HUES6 (cell line): ENCODE data around the gene NPAS1.

Experiments used
- H3K27ac ChIP-seq: 2 replicates; pipeline ENCODE4 v1.7.0; 2013; ENCODE audit warnings: low read depth, mild to moderate bottlenecking, low read length, inconsistent platforms
- H3K27me3 ChIP-seq: 2 replicates; pipeline ENCODE4 v1.6.1; 2013; ENCODE audit warnings: low read length; ENCODE audit not compliant: control insufficient read depth, insufficient read depth
- H3K36me3 ChIP-seq: 2 replicates; pipeline ENCODE4 v1.6.1; 2013; ENCODE audit warnings: low read length; ENCODE audit not compliant: control insufficient read depth, insufficient read depth
- H3K4me1 ChIP-seq: 2 replicates; pipeline ENCODE4 v1.6.1; 2013; ENCODE audit warnings: low read length; ENCODE audit not compliant: control insufficient read depth, insufficient read depth
- H3K4me3 ChIP-seq: 2 replicates; pipeline ENCODE4 v1.5.1; 2013; ENCODE audit warnings: low read depth, low read length
- H3K9ac ChIP-seq: one replicate; pipeline ENCODE4 v1.6.1; 2013; ENCODE audit warnings: mild to moderate bottlenecking, low read length
- H3K9me3 ChIP-seq: 2 replicates; pipeline ENCODE4 v1.6.1; 2013; ENCODE audit warnings: low read depth, low read length; ENCODE audit not compliant: control insufficient read depth, insufficient read depth

NPAS1 gene, protein sequence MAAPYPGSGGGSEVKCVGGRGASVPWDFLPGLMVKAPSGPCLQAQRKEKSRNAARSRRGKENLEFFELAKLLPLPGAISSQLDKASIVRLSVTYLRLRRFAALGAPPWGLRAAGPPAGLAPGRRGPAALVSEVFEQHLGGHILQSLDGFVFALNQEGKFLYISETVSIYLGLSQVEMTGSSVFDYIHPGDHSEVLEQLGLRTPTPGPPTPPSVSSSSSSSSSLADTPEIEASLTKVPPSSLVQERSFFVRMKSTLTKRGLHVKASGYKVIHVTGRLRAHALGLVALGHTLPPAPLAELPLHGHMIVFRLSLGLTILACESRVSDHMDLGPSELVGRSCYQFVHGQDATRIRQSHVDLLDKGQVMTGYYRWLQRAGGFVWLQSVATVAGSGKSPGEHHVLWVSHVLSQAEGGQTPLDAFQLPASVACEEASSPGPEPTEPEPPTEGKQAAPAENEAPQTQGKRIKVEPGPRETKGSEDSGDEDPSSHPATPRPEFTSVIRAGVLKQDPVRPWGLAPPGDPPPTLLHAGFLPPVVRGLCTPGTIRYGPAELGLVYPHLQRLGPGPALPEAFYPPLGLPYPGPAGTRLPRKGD

GRCh38 chr19:47019431-47020041 is at the start of gene NPAS1:
Gene NPAS1 (plus strand): TSS chr19:47019837. CDS start chr19:47021048, 1,211 bp downstream.
- Histone ChIP-seq H3K4me1 (peaks cover 9% of the 10 kb centered on the region), H3K27me3 (peaks cover 69% of the 10 kb centered on the region), H3K4me3 (peak within 1 kb of the TSS; percentile 58), H3K9me3 (no peaks in the 10 kb centered on the region), H3K9ac (no peak within 1 kb of the TSS), H3K27ac (no peak within 1 kb of the TSS), H3K36me3 (no peaks in the 10 kb centered on the region)

GRCh38 chr19:46970815-46971214 is 48.8 kb upstream of the NPAS1 start:
- Histone ChIP-seq H3K27me3 (no peaks in the 10 kb centered on the region), H3K4me1 (peaks cover 17% of the 10 kb centered on the region; the same call in 1 of the 2 replicates), H3K27ac (no peak overlapping the region), H3K36me3 (no peaks in the 10 kb centered on the region), H3K9ac (no peak overlapping the region), H3K4me3 (no peak overlapping the region), H3K9me3 (no peaks in the 10 kb centered on the region)

DNA sequence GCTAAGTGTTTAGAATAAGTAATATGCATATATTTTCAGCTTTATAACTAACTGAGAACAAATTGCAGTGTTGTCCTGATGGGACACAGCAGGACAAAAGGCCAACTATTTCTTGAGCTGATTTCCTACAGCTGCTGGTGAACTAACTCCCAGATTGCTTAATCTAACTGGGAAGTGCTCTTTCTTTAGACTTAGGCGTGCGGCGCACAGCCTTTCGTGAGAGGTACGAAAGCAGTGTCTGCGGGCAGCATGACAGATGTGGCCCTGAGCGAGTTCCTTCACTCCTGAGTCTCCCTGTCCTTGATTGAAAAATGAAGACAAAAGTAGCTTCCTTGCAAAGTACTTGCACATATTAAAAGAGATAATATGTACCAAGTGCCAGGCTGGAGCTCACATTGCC is 47.3 kb upstream of the NPAS1 start:
- no peak overlapping the region for H3K9ac ChIP-seq
- no peak overlapping the region for H3K27ac ChIP-seq
- H3K4me1 ChIP-seq, result peaks cover 30% of the 10 kb centered on the region
- H3K4me3 ChIP-seq, result no peak overlapping the region
- H3K36me3 ChIP-seq, result no peaks in the 10 kb centered on the region
- no peaks in the 10 kb centered on the region for H3K9me3 ChIP-seq
- H3K27me3 ChIP-seq, result no peaks in the 10 kb centered on the region

DNA sequence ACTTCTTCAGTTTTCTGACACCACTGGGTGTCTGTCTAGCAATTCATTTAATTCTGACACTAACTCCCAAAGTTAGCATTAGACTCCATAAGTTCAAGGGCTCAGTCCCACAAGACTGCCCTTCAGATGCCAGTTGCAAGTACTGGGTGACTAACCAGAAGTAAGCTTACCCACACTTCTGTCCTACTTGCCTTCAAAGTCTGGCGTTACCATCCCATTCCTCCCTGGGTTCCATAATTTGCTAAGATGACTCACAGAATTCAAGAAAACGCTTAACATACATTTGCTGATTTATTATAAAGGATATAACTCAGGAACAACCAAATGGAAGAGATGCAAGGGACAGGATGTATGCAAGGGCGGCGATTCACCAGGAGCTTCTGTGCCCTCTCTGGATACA is 45.5 kb upstream of the NPAS1 start:
- Histone ChIP-seq H3K9me3 (no peaks in the 10 kb centered on the region), H3K4me1 (peaks cover 43% of the 10 kb centered on the region), H3K27ac (no peak overlapping the region)

GRCh38 chr19:46975011-46975924 is 44.4 kb upstream of the NPAS1 start:
- Histone ChIP-seq H3K9ac (peak overlapping the region; percentile 31), H3K27me3 (no peaks in the 10 kb centered on the region), H3K36me3 (no peaks in the 10 kb centered on the region), H3K27ac (peak overlapping the region; percentile 79; the same call in 1 of the 2 replicates), H3K4me3 (no peak overlapping the region; the same call in 1 of the 2 replicates), H3K9me3 (no peaks in the 10 kb centered on the region), H3K4me1 (peaks cover 50% of the 10 kb centered on the region)

More for the DNA sequence above, 45.5 kb upstream of the NPAS1 start:
- Histone ChIP-seq H3K4me3 (no peak overlapping the region), H3K9ac (no peak overlapping the region), H3K27me3 (no peaks in the 10 kb centered on the region), H3K36me3 (no peaks in the 10 kb centered on the region)

DNA sequence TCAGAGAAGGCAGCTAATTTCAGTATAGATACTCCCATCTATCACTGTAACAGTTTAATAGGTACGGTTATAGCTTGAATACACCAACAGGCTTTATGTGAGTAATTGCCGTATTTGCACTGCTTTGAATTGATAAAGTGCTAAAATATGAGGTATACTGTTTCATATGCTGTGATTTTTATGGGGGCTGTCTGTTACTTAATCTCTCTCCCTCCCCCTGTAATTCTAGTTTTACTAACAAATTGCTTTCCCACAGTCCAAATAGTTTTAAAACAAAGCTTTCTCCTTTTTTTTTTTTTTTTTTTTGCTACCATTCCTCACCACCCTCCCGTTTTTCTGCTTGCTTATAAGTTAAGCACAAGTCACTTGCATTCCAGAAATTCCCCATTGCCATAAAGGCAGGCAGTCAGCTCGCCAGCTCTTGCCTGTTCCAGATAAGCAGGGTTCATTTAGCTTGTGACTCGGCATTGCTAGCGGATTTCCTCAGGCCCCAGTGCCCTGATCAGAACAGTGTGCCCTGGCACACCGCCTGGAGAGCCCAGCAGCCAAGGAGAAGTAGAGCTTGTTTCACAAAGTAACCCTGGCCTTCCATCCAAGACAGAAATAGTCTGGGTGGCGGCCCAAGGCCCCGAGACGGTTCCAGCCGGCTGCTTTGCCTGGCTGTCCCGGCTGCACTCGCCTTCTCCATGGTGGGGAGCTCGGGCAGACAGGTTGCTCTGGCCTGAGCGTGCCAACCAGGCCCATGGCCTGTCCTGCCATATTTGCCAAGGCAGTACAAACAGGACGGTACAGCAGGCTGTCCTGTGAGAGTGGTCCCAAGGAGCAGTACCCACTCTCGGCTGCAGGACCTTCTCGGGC is 43.5 kb upstream of the NPAS1 start:
- Histone ChIP-seq H3K27me3 (no peaks in the 10 kb centered on the region), H3K4me3 (no peak overlapping the region; the same call in 1 of the 2 replicates), H3K4me1 (peaks cover 50% of the 10 kb centered on the region), H3K36me3 (no peaks in the 10 kb centered on the region), H3K9me3 (no peaks in the 10 kb centered on the region), H3K27ac (peak overlapping the region; percentile 79; the same call in 1 of the 2 replicates), H3K9ac (peak overlapping the region; percentile 64)

DNA sequence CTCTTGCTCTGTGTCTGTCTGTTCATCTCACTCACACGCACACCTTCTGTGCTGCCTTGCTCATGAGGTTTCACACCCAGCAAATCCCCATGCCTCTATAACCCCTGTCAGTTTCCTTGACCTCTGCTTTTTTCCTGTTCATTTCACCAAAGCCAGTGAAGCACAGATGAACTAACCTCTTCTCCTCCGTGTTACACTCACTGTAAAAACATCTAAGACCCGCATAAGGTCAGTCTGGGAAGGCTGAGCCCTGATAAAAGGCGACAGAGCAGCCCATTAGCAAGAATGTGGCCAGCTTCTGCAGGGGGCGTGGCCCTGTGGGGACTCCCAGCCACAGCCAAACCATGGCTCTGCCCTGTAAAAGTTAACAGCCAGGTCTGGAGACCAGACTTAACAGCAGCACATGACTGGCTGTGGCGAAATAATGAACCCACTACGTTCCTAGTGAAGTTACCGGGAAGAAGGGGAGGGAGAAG is 42.8 kb upstream of the NPAS1 start:
- peak overlapping the region; percentile 64 for H3K9ac ChIP-seq
- H3K27ac ChIP-seq, result peak overlapping the region; percentile 79; the same call in 1 of the 2 replicates
- H3K27me3 ChIP-seq, result no peaks in the 10 kb centered on the region
- no peaks in the 10 kb centered on the region for H3K9me3 ChIP-seq
- H3K4me1 ChIP-seq, result peaks cover 50% of the 10 kb centered on the region
- H3K36me3 ChIP-seq, result no peaks in the 10 kb centered on the region
- no peak overlapping the region; the same call in 1 of the 2 replicates for H3K4me3 ChIP-seq

GRCh38 chr19:46977548-46977947 is 42.1 kb upstream of the NPAS1 start:
- H3K4me3 ChIP-seq, result no peak overlapping the region
- no peaks in the 10 kb centered on the region for H3K27me3 ChIP-seq
- H3K36me3 ChIP-seq, result no peaks in the 10 kb centered on the region
- H3K9ac ChIP-seq, result peak overlapping the region; percentile 52
- H3K27ac ChIP-seq, result peak overlapping the region; percentile 79; the same call in 1 of the 2 replicates
- no peaks in the 10 kb centered on the region for H3K9me3 ChIP-seq
- H3K4me1 ChIP-seq, result peaks cover 50% of the 10 kb centered on the region

- Histone ChIP-seq H3K36me3 (no peaks in the 10 kb centered on the region), H3K4me3 (no peak overlapping the region), H3K27me3 (no peaks in the 10 kb centered on the region), H3K9ac (no peak overlapping the region), H3K27ac (no peak overlapping the region), H3K9me3 (no peaks in the 10 kb centered on the region), H3K4me1 (peaks cover 50% of the 10 kb centered on the region)
Observed at GRCh38 chr19:46978171-46978869, 41.3 kb upstream of the NPAS1 start.
